Measurements from ENCODE around the gene PGAM2. TPM values are rescaled to one million over a fixed set of nuclear protein-coding genes. Genes with fewer than 3 reads are reported as not detected.

PGAM2 gene
- total RNA-seq, 1 experiment from 2014 or later, result 2.4 TPM

- TF ChIP-seq ZNF281 (CRISPR knock-in tag; IDR thresholded peaks at IDR 0.05) (no peak), MAX (CRISPR knock-in tag; IDR thresholded peaks at IDR 0.05) (no peak), MYBL2 (CRISPR knock-in tag; IDR thresholded peaks at IDR 0.05) (no peak), CDX4 (CRISPR knock-in tag; IDR thresholded peaks at IDR 0.05; ENCODE audit: borderline replicate concordance) (no peak)
Measured at GRCh38 chr7:44109991-44110390, 44.6 kb upstream of the PGAM2 start (continued).

GRCh38 chr7:44108768-44109750, 43.7 kb upstream of the PGAM2 start:
- ChIA-PET POLR2A (no interaction called here), CTCF (interaction anchor here (1.3 kb wide), 1 partner anchor 13 kb away, joined by 3 read pairs; no protein-coding TSS in a partner anchor)
- H3K9me3 Mint-ChIP-seq, result no peaks in the 10 kb centered on the region
- H3K36me3 Mint-ChIP-seq, result peaks cover 4% of the 10 kb centered on the region
- H3K4me1 Mint-ChIP-seq, result peaks cover 10% of the 10 kb centered on the region
- no peak for ATAC-seq
- H3K4me3 Mint-ChIP-seq, result no peak overlapping the region
- DNase-seq (ENCODE audit: low spot score), result no peak
- TF ChIP-seq FOXP4 (CRISPR knock-in tag; IDR thresholded peaks at IDR 0.05) (no peak), ZNF512 (CRISPR knock-in tag; IDR thresholded peaks at IDR 0.05; ENCODE audit: borderline replicate concordance) (no peak), E2F1 (CRISPR knock-in tag; IDR thresholded peaks at IDR 0.05) (no peak)
- peaks cover 9% of the 10 kb centered on the region; the same call in 1 of the 2 replicates for H3K27me3 Mint-ChIP-seq (ENCODE audit: low read depth)
- H3K27ac Mint-ChIP-seq, result no peak overlapping the region

- H3K4me1 Mint-ChIP-seq, result peaks cover 14% of the 10 kb centered on the region
- no peak for ATAC-seq
- DNase-seq (ENCODE audit: low spot score), result no peak
- no peak overlapping the region for H3K27ac Mint-ChIP-seq
- ChIA-PET CTCF (no interaction called here), POLR2A (no interaction called here)
- no peak overlapping the region for H3K4me3 Mint-ChIP-seq
- H3K9me3 Mint-ChIP-seq, result no peaks in the 10 kb centered on the region
- peaks cover 14% of the 10 kb centered on the region for H3K27me3 Mint-ChIP-seq (ENCODE audit: low read depth)
- H3K36me3 Mint-ChIP-seq, result peaks cover 2% of the 10 kb centered on the region; the same call in 1 of the 2 replicates
- no peak for TF ChIP-seq CREB1 (CRISPR knock-in tag; IDR thresholded peaks at IDR 0.05)
- no peak for TF ChIP-seq ZNF121 (CRISPR knock-in tag; IDR thresholded peaks at IDR 0.05)
- TF ChIP-seq MYBL2 (CRISPR knock-in tag; IDR thresholded peaks at IDR 0.05), result no peak
- TF ChIP-seq ZBTB21 (CRISPR knock-in tag; IDR thresholded peaks at IDR 0.05; ENCODE audit: borderline replicate concordance), result no peak
- TF ChIP-seq GABPB1 (CRISPR knock-in tag; IDR thresholded peaks at IDR 0.05), result no peak
- no peak for TF ChIP-seq SMAD4 (CRISPR knock-in tag; IDR thresholded peaks at IDR 0.05)
- TF ChIP-seq ATF6 (CRISPR knock-in tag; IDR thresholded peaks at IDR 0.05), result no peak
- TF ChIP-seq ATF1 (CRISPR knock-in tag; IDR thresholded peaks at IDR 0.05), result no peak
- TF ChIP-seq GRHL2 (CRISPR knock-in tag; IDR thresholded peaks at IDR 0.05; ENCODE audit: insufficient replicate concordance, severe bottlenecking), result no peak
- TF ChIP-seq MLX (CRISPR knock-in tag; IDR thresholded peaks at IDR 0.05), result no peak
- no peak for TF ChIP-seq SP1 (CRISPR knock-in tag; conservative IDR thresholded peaks at IDR 0.05)
- TF ChIP-seq CDX4 (CRISPR knock-in tag; IDR thresholded peaks at IDR 0.05; ENCODE audit: borderline replicate concordance), result no peak
Measured at GRCh38 chr7:44107961-44108767, 42.8 kb upstream of the PGAM2 start.

All from WTC11 (cell line).